GM23248 (cell line): ENCODE measurements around the gene DUSP22. TPM values are rescaled to one million over a fixed set of nuclear protein-coding genes. Genes with fewer than 3 reads are reported as not detected.

Experiments used
- DNase-seq: peaks from one replicate; pipeline ENCODE4 v3.0.0-alpha.2; 2015
- H2AFZ ChIP-seq: fragments of 200-600 bp; sonication (generic); 2 replicates; pipeline ENCODE4 v1.6.1; 2016; ENCODE audit warnings: antibody characterized with exemption
- H3F3A ChIP-seq: fragments of 200-600 bp; sonication (generic); 2 replicates; pipeline ENCODE4 v1.6.1; 2016; ENCODE audit warnings: mild to moderate bottlenecking, antibody characterized with exemption, mixed run types; ENCODE audit not compliant: insufficient read depth
- H3K27ac ChIP-seq: fragments of 200-600 bp; sonication (generic); 2 replicates; pipeline ENCODE4 v1.5.1; 2016; ENCODE audit warnings: mild to moderate bottlenecking
- H3K27me3 ChIP-seq: fragments of 200-600 bp; sonication (generic); replicated peaks from 2 replicates; pipeline ENCODE4 v1.6.1; 2016; ENCODE audit warnings: mild to moderate bottlenecking; ENCODE audit not compliant: insufficient read depth
- H3K36me3 ChIP-seq: fragments of 200-600 bp; sonication (generic); 2 replicates; pipeline ENCODE4 v1.6.1; 2016; ENCODE audit warnings: low read depth, mild to moderate bottlenecking
- H3K4me1 ChIP-seq: fragments of 200-600 bp; sonication (generic); 2 replicates; pipeline ENCODE4 v1.6.1; 2016; ENCODE audit warnings: mild to moderate bottlenecking; ENCODE audit not compliant: insufficient read depth
- H3K4me2 ChIP-seq: fragments of 200-600 bp; sonication (generic); one replicate; pipeline ENCODE4 v1.6.1; 2016; ENCODE audit warnings: mild to moderate bottlenecking; ENCODE audit not compliant: unreplicated experiment
- H3K4me3 ChIP-seq: fragments of 200-600 bp; sonication (generic); 2 replicates; pipeline ENCODE4 v1.5.1; 2016; ENCODE audit warnings: mild to moderate bottlenecking
- H3K79me2 ChIP-seq: fragments of 200-600 bp; sonication (generic); 2 replicates; pipeline ENCODE4 v1.6.1; 2016; ENCODE audit warnings: mild to moderate bottlenecking; ENCODE audit not compliant: insufficient read depth
- H3K9ac ChIP-seq: fragments of 200-600 bp; sonication (generic); 2 replicates; pipeline ENCODE4 v1.6.1; 2016; ENCODE audit warnings: mild to moderate bottlenecking
- H3K9me2 ChIP-seq: fragments of 200-600 bp; sonication (generic); 2 replicates; pipeline ENCODE4 v1.6.1; 2016; ENCODE audit warnings: mixed run types, mild to moderate bottlenecking, moderate library complexity; ENCODE audit not compliant: insufficient read depth
- H3K9me3 ChIP-seq: fragments of 200-600 bp; sonication (generic); one replicate; pipeline ENCODE4 v1.6.1; 2017; ENCODE audit warnings: low read depth
- H4K20me1 ChIP-seq: fragments of 200-600 bp; sonication (generic); 2 replicates; pipeline ENCODE4 v1.6.0; 2016; ENCODE audit not compliant: insufficient read depth
- EZH2 ChIP-seq: fragments of 200-600 bp; sonication (generic); IDR thresholded peaks from 2 replicates; pipeline ENCODE4 v1.6.1; 2018; ENCODE audit warnings: antibody characterized with exemption, mild to moderate bottlenecking; ENCODE audit not compliant: insufficient read depth, poor library complexity, severe bottlenecking
- EZH2phosphoT487 ChIP-seq: fragments of 200-600 bp; sonication (generic); IDR thresholded peaks from 2 replicates; pipeline ENCODE4 v1.6.1; 2018; ENCODE audit warnings: antibody characterized with exemption, moderate library complexity, mild to moderate bottlenecking, low read depth; ENCODE audit not compliant: insufficient read depth
- WGBS, 2 experiments: methylation state at CpG; one replicate each; pipeline ENCODE4 v1.1.6; 2015 to 2017; ENCODE audit warnings: low lambda C conversion rate in 2 of 2, low coverage in 1 of 2; ENCODE audit errors: missing lambda C conversion rate in 2 of 2; 5-methylcytosine and 5-hydroxymethylcytosine counted together
- in situ Hi-C: fragments of 300-500 bp; cut with MboI; formaldehyde crosslinking; loops from 2 replicates; pipeline ENCODE4 v1.15.0; 2020
- polyA plus RNA-seq: library from polyadenylated mRNA; unstranded; fragments of >200 nt; fragmentation: Nextera tagmentation; extraction: Ambion mirVana; gene quantifications from 2 replicates; pipeline ENCODE4 v1.2.1, GENCODE V29; 2016
- total RNA-seq: library from RNA; depleted of rRNA; stranded (reverse); fragments of >200 nt; shearing (Covaris generic); gene quantifications from 2 replicates; pipeline ENCODE4 v1.2.3, GENCODE V29; 2014

Gene DUSP22
- total and polyA plus RNA-seq, 2 experiments from 2014 or later = 12.4 to 15.7 TPM

DNA sequence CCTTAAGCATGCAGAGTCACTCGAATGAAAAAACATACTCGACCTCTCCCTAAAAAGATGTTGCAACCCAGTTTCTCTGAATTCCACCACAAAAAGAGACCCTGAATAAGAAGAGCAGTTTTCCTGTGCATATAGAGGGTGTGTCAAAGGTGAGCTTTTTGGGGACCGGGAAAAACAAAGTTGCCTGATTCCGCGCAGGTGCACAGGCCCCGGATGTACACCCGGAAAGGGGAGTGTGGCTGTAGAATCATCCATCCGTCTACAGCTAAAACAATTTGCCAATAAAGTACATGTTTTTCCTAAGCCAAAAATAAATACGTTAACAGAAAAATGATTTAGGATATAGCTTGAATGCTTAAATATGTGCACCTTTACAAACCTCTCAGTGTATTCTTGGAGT, 58.1 kb downstream of the DUSP22 start:
- Histone ChIP-seq H3F3A (no peaks in the 10 kb centered on the region), H2AFZ (no peak overlapping the region), H3K27ac (no peak overlapping the region), H3K27me3 (no peaks in the 10 kb centered on the region), H3K9ac (no peak overlapping the region), H3K4me2 (no peak overlapping the region), H3K36me3 (no peaks in the 10 kb centered on the region), H3K4me1 (no peaks in the 10 kb centered on the region), H3K79me2 (no peaks in the 10 kb centered on the region), H3K4me3 (no peak overlapping the region), H3K9me2 (no peaks in the 10 kb centered on the region), H4K20me1 (no peaks in the 10 kb centered on the region), H3K9me3 (no peaks in the 10 kb centered on the region)
- in situ Hi-C loops = no loop called here
- no peak for TF ChIP-seq EZH2phosphoT487
- TF ChIP-seq EZH2 = no peak
- DNase-seq = no peak
- 76 to 77% methylated on average over 9 of the region's 9 CpGs for WGBS, 2 experiments

DNA sequence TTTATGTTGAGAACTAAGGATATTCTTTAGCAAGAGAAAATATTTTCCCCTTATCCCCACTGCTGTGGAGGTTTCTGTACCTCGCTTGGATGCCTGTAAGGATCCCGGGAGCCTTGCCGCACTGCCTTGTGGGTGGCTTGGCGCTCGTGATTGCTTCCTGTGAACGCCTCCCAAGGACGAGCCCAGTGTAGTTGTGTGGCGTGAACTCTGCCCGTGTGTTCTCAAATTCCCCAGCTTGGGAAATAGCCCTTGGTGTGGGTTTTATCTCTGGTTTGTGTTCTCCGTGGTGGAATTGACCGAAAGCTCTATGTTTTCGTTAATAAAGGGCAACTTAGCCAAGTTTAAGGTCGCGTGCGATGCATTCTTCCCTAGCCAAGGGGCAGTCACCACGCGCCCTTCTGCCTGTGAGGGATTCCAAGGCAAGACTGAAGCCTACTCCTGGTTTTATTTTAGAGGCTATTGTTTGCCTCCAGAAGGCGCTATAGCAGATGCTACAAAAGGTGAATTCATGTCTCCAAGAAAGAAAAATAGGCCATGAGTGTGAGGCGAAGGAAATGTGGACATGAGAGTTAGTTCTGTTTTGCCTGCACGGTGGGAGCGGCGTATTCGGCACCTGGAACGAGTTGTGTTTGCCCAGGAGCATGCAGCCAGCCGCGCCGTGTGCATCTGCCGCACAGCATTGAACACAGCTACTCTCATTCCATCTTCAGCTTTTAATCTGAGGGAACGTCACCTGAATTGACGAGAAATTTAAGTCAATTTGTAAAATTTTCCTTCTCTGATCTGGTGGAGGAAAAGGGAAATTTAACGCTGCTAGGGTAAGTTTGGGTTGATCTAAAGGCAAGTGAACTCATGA, 59.0 kb downstream of the DUSP22 start:
- H3K4me2 ChIP-seq = no peak overlapping the region
- H3K27me3 ChIP-seq = no peaks in the 10 kb centered on the region
- H4K20me1 ChIP-seq = no peaks in the 10 kb centered on the region
- H3K27ac ChIP-seq = no peak overlapping the region
- H3K79me2 ChIP-seq = no peaks in the 10 kb centered on the region
- H3F3A ChIP-seq = no peaks in the 10 kb centered on the region
- no peaks in the 10 kb centered on the region for H3K4me1 ChIP-seq
- H3K4me3 ChIP-seq = no peak overlapping the region
- no peak overlapping the region for H3K9ac ChIP-seq
- WGBS, 2 experiments = 71 to 77% methylated on average over 31 of the region's 31 CpGs
- no peaks in the 10 kb centered on the region for H3K9me2 ChIP-seq
- TF ChIP-seq EZH2phosphoT487 = no peak
- no peak for TF ChIP-seq EZH2
- H3K9me3 ChIP-seq = no peaks in the 10 kb centered on the region
- in situ Hi-C loops = no loop called here
- no peaks in the 10 kb centered on the region for H3K36me3 ChIP-seq
- H2AFZ ChIP-seq = no peak overlapping the region
- no peak for DNase-seq

GRCh38 chr6:351867-352289, 59.6 kb downstream of the DUSP22 start:
- Histone ChIP-seq H3K4me3 (no peak overlapping the region), H3F3A (no peaks in the 10 kb centered on the region), H3K9me3 (no peaks in the 10 kb centered on the region), H3K79me2 (no peaks in the 10 kb centered on the region), H3K9me2 (no peaks in the 10 kb centered on the region), H3K27me3 (no peaks in the 10 kb centered on the region), H3K27ac (no peak overlapping the region), H3K36me3 (no peaks in the 10 kb centered on the region), H2AFZ (no peak overlapping the region), H3K4me2 (no peak overlapping the region), H4K20me1 (no peaks in the 10 kb centered on the region), H3K9ac (no peak overlapping the region), H3K4me1 (no peaks in the 10 kb centered on the region)
- no peak for DNase-seq
- in situ Hi-C loops = no loop called here
- WGBS, 2 experiments = 58% methylated on average over 4 of the region's 4 CpGs
- TF ChIP-seq EZH2phosphoT487 (no peak), EZH2 (no peak)

DNA sequence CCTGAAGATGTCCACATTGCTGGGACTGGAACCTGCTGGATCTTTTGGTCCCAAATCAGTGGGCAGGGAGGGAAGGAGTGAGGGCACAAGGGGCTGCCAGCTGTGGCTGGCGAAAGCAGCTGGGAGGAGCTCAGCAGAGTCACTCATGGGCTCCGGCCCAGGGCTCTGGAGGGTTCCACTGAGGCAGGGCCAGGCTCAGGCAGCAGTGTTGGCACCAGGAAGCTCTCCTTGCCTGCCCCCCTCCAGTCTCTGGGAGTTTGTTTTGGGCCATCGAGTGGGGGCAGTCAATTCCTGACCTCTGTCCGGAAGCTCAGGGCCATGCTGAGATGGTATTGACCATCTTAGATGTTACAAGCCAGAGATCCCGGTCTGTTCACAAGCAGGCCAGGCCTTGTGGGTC, 60.2 kb downstream of the DUSP22 start:
- H3K9me2 ChIP-seq = no peaks in the 10 kb centered on the region
- TF ChIP-seq EZH2phosphoT487 (no peak), EZH2 (no peak)
- H3K9me3 ChIP-seq = no peaks in the 10 kb centered on the region
- no peaks in the 10 kb centered on the region for H3K36me3 ChIP-seq
- no peaks in the 10 kb centered on the region for H3K27me3 ChIP-seq
- H2AFZ ChIP-seq = no peak overlapping the region
- no peak overlapping the region for H3K4me2 ChIP-seq
- no peak overlapping the region for H3K4me3 ChIP-seq
- in situ Hi-C loops = no loop called here
- H3K27ac ChIP-seq = no peak overlapping the region
- H3K79me2 ChIP-seq = no peaks in the 10 kb centered on the region
- no peak for DNase-seq
- no peaks in the 10 kb centered on the region for H3F3A ChIP-seq
- WGBS, 2 experiments = 68 to 72% methylated on average over 5 of the region's 5 CpGs
- no peaks in the 10 kb centered on the region for H4K20me1 ChIP-seq
- no peak overlapping the region for H3K9ac ChIP-seq
- H3K4me1 ChIP-seq = no peaks in the 10 kb centered on the region
